Trophoblast cell (in vitro differentiated cells and primary cell): ENCODE measurements around the gene ASIC2.

Source experiments
- DNase-seq, 2 donors: peaks; one replicate each; pipeline ENCODE4 v3.0.0-alpha.2; 2016
- H2AFZ ChIP-seq: 2 replicates; pipeline ENCODE4 v1.6.1; 2013; ENCODE audit warnings: low read length, moderate library complexity, mild to moderate bottlenecking; ENCODE audit not compliant: insufficient read depth, poor library complexity
- H2AK5ac ChIP-seq: 2 replicates; pipeline ENCODE4 v1.6.1; 2013; ENCODE audit warnings: mild to moderate bottlenecking, low read length
- H2BK120ac ChIP-seq: 2 replicates; pipeline ENCODE4 v1.6.1; 2013; ENCODE audit warnings: low read length, mild to moderate bottlenecking, moderate library complexity; ENCODE audit not compliant: insufficient read depth, poor library complexity
- H2BK12ac ChIP-seq: 2 replicates; pipeline ENCODE4 v1.6.1; 2013; ENCODE audit warnings: mild to moderate bottlenecking, low read length, moderate library complexity
- H2BK5ac ChIP-seq: 2 replicates; pipeline ENCODE4 v1.6.1; 2013; ENCODE audit warnings: low read length, low read depth, moderate library complexity, mild to moderate bottlenecking; ENCODE audit not compliant: poor library complexity
- H3K14ac ChIP-seq: 2 replicates; pipeline ENCODE4 v1.6.1; 2013; ENCODE audit warnings: mild to moderate bottlenecking, low read length
- H3K18ac ChIP-seq: 2 replicates; pipeline ENCODE4 v1.6.1; 2013; ENCODE audit warnings: mild to moderate bottlenecking, low read length
- H3K23ac ChIP-seq: 2 replicates; pipeline ENCODE4 v1.6.1; 2013; ENCODE audit warnings: low read length
- H3K27ac ChIP-seq: 2 replicates; pipeline ENCODE4 v1.5.1; 2013; ENCODE audit warnings: low read depth, mild to moderate bottlenecking, inconsistent platforms, low read length, moderate library complexity
- H3K27me3 ChIP-seq: 2 replicates; pipeline ENCODE4 v1.6.1; 2013; ENCODE audit warnings: inconsistent platforms, mild to moderate bottlenecking, low read length, moderate library complexity; ENCODE audit not compliant: insufficient read depth
- H3K36me3 ChIP-seq, 2 experiments: 1 replicate in 1 of 2; 2 replicates in 1 of 2; pipeline ENCODE4 v1.6.1; 2013; ENCODE audit warnings: low read length in 2 of 2, mild to moderate bottlenecking in 2 of 2, moderate library complexity in 1 of 2; ENCODE audit not compliant: insufficient read depth in 2 of 2, control insufficient read depth in 1 of 2
- H3K4ac ChIP-seq: 2 replicates; pipeline ENCODE4 v1.6.1; 2013; ENCODE audit warnings: low read depth, mild to moderate bottlenecking, low read length, moderate library complexity
- H3K4me1 ChIP-seq, 2 experiments: 1 replicate in 1 of 2; 2 replicates in 1 of 2; pipeline ENCODE4 v1.6.1; 2013; ENCODE audit warnings: low read length in 2 of 2, mild to moderate bottlenecking in 2 of 2, moderate library complexity in 1 of 2; ENCODE audit not compliant: insufficient read depth in 2 of 2, control insufficient read depth in 1 of 2
- H3K4me2 ChIP-seq: 2 replicates; pipeline ENCODE4 v1.6.1; 2013; ENCODE audit warnings: inconsistent platforms, mild to moderate bottlenecking, low read length, moderate library complexity
- H3K4me3 ChIP-seq: 2 replicates; pipeline ENCODE4 v1.5.1; 2013; ENCODE audit warnings: mild to moderate bottlenecking, low read depth, low read length, inconsistent platforms
- H3K79me1 ChIP-seq: one replicate; pipeline ENCODE4 v1.6.1; 2013; ENCODE audit warnings: low read length
- H3K79me2 ChIP-seq: 2 replicates; pipeline ENCODE4 v1.6.1; 2013; ENCODE audit warnings: low read length, mild to moderate bottlenecking; ENCODE audit not compliant: control insufficient read depth, insufficient read depth, poor library complexity
- H3K9ac ChIP-seq: 2 replicates; pipeline ENCODE4 v1.6.1; 2013; ENCODE audit warnings: mild to moderate bottlenecking, low read length
- H3K9me3 ChIP-seq: 2 replicates; pipeline ENCODE4 v1.6.1; 2013; ENCODE audit warnings: low read depth, mild to moderate bottlenecking, control low read depth, inconsistent platforms, low read length; ENCODE audit not compliant: insufficient read depth
- H4K12ac ChIP-seq: 2 replicates; pipeline ENCODE4 v1.6.1; 2013; ENCODE audit warnings: low read depth, mild to moderate bottlenecking, low read length, moderate library complexity
- H4K8ac ChIP-seq: 2 replicates; pipeline ENCODE4 v1.6.1; 2013; ENCODE audit warnings: low read depth, mild to moderate bottlenecking, low read length, moderate library complexity
- H4K91ac ChIP-seq: one replicate; pipeline ENCODE4 v1.6.1; 2013; ENCODE audit warnings: low read depth, mild to moderate bottlenecking, low read length, moderate library complexity
- WGBS: extraction: QIAGEN DNeasy Blood & Tissue Kit; methylation state at CpG from one replicate; pipeline ENCODE4 v1.1.7; 2013; ENCODE audit warnings: missing lambda C conversion rate; ENCODE audit not compliant: insufficient read length, insufficient coverage; ENCODE audit errors: extremely low coverage; 5-methylcytosine and 5-hydroxymethylcytosine counted together

Gene ASIC2

DNA sequence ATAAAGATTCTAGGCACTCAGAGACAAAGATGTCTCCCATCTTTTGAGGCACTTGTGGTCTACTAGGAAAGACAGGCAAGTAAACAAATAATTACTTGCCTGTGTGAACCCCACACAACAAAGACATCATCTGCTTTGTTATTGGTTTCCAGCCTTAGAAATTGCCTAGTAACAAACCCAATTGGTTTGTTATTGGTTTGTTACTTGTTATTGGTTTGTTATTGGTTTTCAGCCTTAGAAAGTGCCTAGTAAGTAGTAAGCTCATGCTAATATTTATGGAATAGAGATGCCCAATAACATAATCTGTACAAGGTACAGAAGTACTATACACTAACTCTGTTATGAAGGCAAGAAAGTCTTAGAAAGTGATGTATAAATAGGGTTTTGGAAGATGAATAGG, 67.1 kb downstream of the ASIC2 start:
- Histone ChIP-seq H4K8ac (no peak overlapping the region), H3K9ac (no peak overlapping the region), H2BK12ac (no peak overlapping the region), H3K79me2 (no peaks in the 10 kb centered on the region), H2BK120ac (no peak overlapping the region), H3K14ac (no peak overlapping the region), H2BK5ac (no peak overlapping the region), H3K79me1 (no peaks in the 10 kb centered on the region), H4K91ac (no peak overlapping the region), H3K4me3 (no peak overlapping the region), H2AK5ac (no peak overlapping the region), H3K4me2 (no peak overlapping the region), H3K27ac (no peak overlapping the region), H3K36me3 (no peaks in the 10 kb centered on the region), H4K12ac (no peak overlapping the region), H3K4me1 (no peaks in the 10 kb centered on the region), H3K18ac (no peak overlapping the region), H3K23ac (no peak overlapping the region), H3K4ac (no peak overlapping the region), H2AFZ (no peak overlapping the region), H3K27me3 (no peaks in the 10 kb centered on the region), H3K9me3 (no peaks in the 10 kb centered on the region)
- no peak for DNase-seq

DNA sequence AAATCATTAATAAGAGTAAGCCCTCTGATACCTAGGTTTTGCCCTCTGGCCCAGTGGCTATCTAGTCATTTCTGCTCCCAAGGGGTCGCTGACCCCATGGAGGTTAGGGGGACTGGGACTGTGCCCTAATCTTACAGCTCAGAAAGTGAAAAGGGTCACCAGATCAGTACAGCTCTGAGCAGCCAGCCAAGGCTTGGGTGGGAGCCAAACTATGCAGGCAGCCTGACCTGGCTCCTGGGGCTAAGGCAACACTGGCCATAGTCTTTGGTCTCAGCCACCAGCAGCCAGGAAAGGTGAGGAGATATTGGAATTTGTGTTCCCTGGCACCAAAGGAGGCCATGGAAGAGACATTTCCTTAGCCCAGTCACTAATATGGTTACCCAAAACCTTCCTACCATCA, 67.6 kb downstream of the ASIC2 start:
- DNase-seq, result no peak
- Histone ChIP-seq H3K18ac (no peak overlapping the region), H4K8ac (no peak overlapping the region), H3K23ac (no peak overlapping the region), H3K79me2 (no peaks in the 10 kb centered on the region), H4K91ac (no peak overlapping the region), H2BK120ac (no peak overlapping the region), H3K14ac (no peak overlapping the region), H2BK12ac (no peak overlapping the region), H3K27me3 (no peaks in the 10 kb centered on the region), H3K4me2 (no peak overlapping the region), H2BK5ac (no peak overlapping the region), H4K12ac (no peak overlapping the region), H3K4me3 (no peak overlapping the region), H3K9ac (no peak overlapping the region), H2AK5ac (no peak overlapping the region), H3K9me3 (no peaks in the 10 kb centered on the region), H3K4me1 (no peaks in the 10 kb centered on the region), H3K79me1 (no peaks in the 10 kb centered on the region), H3K36me3 (no peaks in the 10 kb centered on the region), H3K4ac (no peak overlapping the region), H2AFZ (no peak overlapping the region), H3K27ac (no peak overlapping the region)
- no CpG with 5 or more reads among the region's 1 CpG for WGBS

DNA sequence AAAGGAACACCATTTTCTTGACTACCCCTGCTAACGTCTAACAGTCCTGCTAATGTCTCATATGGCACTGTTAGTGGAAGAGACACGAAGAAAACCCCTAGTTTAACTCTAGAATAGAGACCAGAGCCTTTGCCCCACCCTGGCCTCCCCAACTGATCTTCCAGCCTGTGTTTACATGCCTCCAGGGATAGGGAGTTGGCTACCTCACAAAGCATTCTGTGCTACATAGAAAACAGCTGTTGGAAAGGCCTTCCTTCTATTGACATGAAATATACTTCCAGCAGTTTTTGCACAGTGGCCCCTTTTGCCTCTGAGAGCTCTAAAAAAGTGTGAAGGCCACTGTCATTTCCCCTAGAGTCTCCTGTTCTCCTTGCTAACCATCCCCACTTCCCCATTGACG, 73.1 kb downstream of the ASIC2 start:
- Histone ChIP-seq H2BK12ac (no peak overlapping the region), H3K27ac (no peak overlapping the region), H3K4me2 (no peak overlapping the region), H2BK5ac (no peak overlapping the region), H4K8ac (no peak overlapping the region), H3K4me3 (no peak overlapping the region), H3K36me3 (no peaks in the 10 kb centered on the region), H3K4ac (no peak overlapping the region), H3K18ac (no peak overlapping the region), H4K12ac (no peak overlapping the region), H3K9ac (no peak overlapping the region), H2AFZ (no peak overlapping the region), H3K79me2 (no peaks in the 10 kb centered on the region), H3K23ac (no peak overlapping the region), H3K27me3 (no peaks in the 10 kb centered on the region), H3K9me3 (no peaks in the 10 kb centered on the region), H3K79me1 (no peaks in the 10 kb centered on the region), H2BK120ac (no peak overlapping the region), H3K14ac (no peak overlapping the region), H3K4me1 (no peaks in the 10 kb centered on the region), H4K91ac (no peak overlapping the region), H2AK5ac (no peak overlapping the region)
- no peak for DNase-seq
- WGBS, result no CpG with 5 or more reads among the region's 3 CpGs

DNA sequence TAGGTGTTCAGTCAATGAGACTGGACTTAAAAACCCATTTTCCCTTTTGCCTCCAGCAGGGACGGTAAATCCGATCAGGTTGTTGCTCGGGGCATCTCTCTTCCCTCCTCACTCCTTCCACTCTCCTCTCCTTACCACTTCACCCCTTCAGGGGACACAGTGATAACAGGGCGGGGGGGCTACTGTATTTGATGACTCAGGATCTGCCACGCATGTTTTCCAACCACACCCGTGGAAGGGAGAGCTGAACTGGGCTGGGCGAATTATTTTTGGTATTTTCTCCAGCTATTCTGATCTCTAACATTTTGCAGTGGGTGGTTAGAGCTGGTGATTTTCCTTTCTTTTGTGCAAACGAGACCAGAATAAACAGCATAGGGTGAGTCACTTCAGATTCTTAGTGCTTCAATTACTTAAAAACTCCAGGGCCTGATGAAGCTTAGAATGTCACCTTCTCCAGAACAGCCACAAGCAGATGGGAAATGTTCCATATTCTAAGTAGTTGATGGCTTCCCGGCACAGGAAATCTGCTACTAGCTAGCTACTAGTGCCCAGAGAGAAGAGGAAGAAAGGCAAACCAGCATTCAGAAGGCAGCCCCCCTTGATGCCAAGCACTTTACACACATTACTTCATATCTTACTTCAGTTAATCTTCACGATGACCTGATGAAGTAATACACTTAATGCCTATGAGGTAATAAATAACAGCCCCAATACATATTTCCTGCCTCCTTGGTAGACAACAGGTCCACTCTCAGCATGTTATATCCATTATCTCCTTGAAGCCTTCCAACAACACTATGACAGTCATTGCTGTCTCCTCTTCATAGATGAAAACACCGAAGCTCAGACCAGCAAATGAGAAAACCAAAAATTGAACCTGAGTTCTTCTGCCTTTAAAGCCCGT, 74.1 kb downstream of the ASIC2 start:
- Histone ChIP-seq H2AFZ (no peak overlapping the region), H3K27me3 (no peaks in the 10 kb centered on the region), H2AK5ac (no peak overlapping the region), H4K8ac (no peak overlapping the region), H3K9me3 (no peaks in the 10 kb centered on the region), H3K36me3 (no peaks in the 10 kb centered on the region), H3K18ac (no peak overlapping the region), H2BK120ac (no peak overlapping the region), H3K4me3 (no peak overlapping the region), H3K14ac (no peak overlapping the region), H4K91ac (no peak overlapping the region), H3K79me1 (no peaks in the 10 kb centered on the region), H3K4ac (no peak overlapping the region), H3K9ac (no peak overlapping the region), H3K4me1 (no peaks in the 10 kb centered on the region), H4K12ac (no peak overlapping the region), H3K4me2 (no peak overlapping the region), H3K27ac (no peak overlapping the region), H2BK5ac (no peak overlapping the region), H3K79me2 (no peaks in the 10 kb centered on the region), H3K23ac (no peak overlapping the region), H2BK12ac (no peak overlapping the region)
- no peak for DNase-seq
- WGBS, result no CpG with 5 or more reads among the region's 12 CpGs
